Panc1 (cell line): ENCODE measurements around the gene OR9A2. TPM values are rescaled to one million over a fixed set of nuclear protein-coding genes. Genes with fewer than 3 reads are reported as not detected.

Experiments
- ATAC-seq: fragments of 200-7000 bp; cut with Tn5 transposase; 2 replicates; pipeline ENCODE4 v1.9.1; 2020; ENCODE audit warnings: mild to moderate bottlenecking, moderate library complexity
- BruUV-seq: library from RNA; stranded (reverse); fragments of 400-500 nt; replicated peaks from 2 replicates; lab custom pipeline; 2021; lab: Mats Ljungman, UMichigan
- CTCF ChIA-PET: fragments of 300-600 bp; sonication (Branson Sonifier 250); formaldehyde crosslinking; loops from one replicate; lab custom pipeline; 2022; ENCODE audit warnings: antibody characterized with exemption; lab: Charles Lee
- POLR2A ChIA-PET: fragments of 300-600 bp; sonication (Branson Sonifier 250); formaldehyde crosslinking; loops from one replicate; lab custom pipeline; 2022; ENCODE audit warnings: antibody characterized with exemption; lab: Charles Lee
- DNase-seq: peaks from one replicate; pipeline ENCODE4 v3.0.0-alpha.2; 2010; ENCODE audit warnings: low read depth, low spot score
- H3K27ac ChIP-seq: 2 replicates; pipeline ENCODE4 v1.5.1; 2011; ENCODE audit warnings: mild to moderate bottlenecking, low read length, inconsistent platforms
- H3K27me3 ChIP-seq: fragments of 200-500 bp; sonication (Bioruptor generic); 2 replicates; pipeline ENCODE4 v1.6.0; 2014; ENCODE audit warnings: low read length, inconsistent platforms; ENCODE audit not compliant: control insufficient read depth, insufficient read depth
- H3K36me3 ChIP-seq: fragments of 200-500 bp; sonication (Bioruptor generic); 2 replicates; pipeline ENCODE4 v1.5.1; 2014; ENCODE audit warnings: inconsistent platforms, mild to moderate bottlenecking, low read length, moderate library complexity; ENCODE audit not compliant: control insufficient read depth, insufficient read depth
- H3K4me1 ChIP-seq: 2 replicates; pipeline ENCODE4 v1.5.1; 2011; ENCODE audit warnings: inconsistent platforms, mild to moderate bottlenecking, low read length, moderate library complexity; ENCODE audit not compliant: control insufficient read depth, insufficient read depth
- H3K4me3 ChIP-seq, 2 experiments: 2 replicates each; pipeline ENCODE4 v1.5.1; 2011 to 2012; ENCODE audit warnings: low read depth in 2 of 2, low read length in 2 of 2, mild to moderate bottlenecking in 2 of 2, inconsistent platforms in 1 of 2, moderate library complexity in 1 of 2
- H3K9me3 ChIP-seq: fragments of 200-500 bp; sonication (Bioruptor generic); 2 replicates; pipeline ENCODE4 v1.5.1; 2014; ENCODE audit warnings: low read depth, mild to moderate bottlenecking, inconsistent platforms, low read length, moderate library complexity; ENCODE audit not compliant: control insufficient read depth, insufficient read depth
- POLR2AphosphoS5 ChIP-seq: IDR thresholded peaks from 2 replicates; pipeline ENCODE4 v1.6.1; 2012; ENCODE audit warnings: mild to moderate bottlenecking, low read depth, low read length, moderate library complexity
- SIN3A ChIP-seq: IDR thresholded peaks from 2 replicates; pipeline ENCODE4 v1.6.1; 2012; ENCODE audit warnings: low read depth, mild to moderate bottlenecking, low read length, moderate library complexity, borderline replicate concordance; ENCODE audit not compliant: insufficient read depth
- TCF7L2 ChIP-seq: IDR thresholded peaks from 2 replicates; pipeline ENCODE4 v1.6.1; 2011; ENCODE audit warnings: mild to moderate bottlenecking, low read depth, low read length, inconsistent platforms
- in situ Hi-C: cut with HindIII; loops from 2 replicates; pipeline ENCODE4 v1.10.0; 2016; ENCODE audit warnings: low sequenced_read_pairs, low pct_unique_long_range_greater_than_20kb
- intact Hi-C: fragments of 100-400 bp; cut with micrococcal nuclease; formaldehyde crosslinking; loops from one replicate; pipeline ENCODE4 v1.10.0; 2022; ENCODE audit not compliant: unreplicated experiment
- total RNA-seq: library from RNA; stranded (reverse); gene quantifications from one replicate; pipeline ENCODE4 v1.2.1, GENCODE V29; 2021; ENCODE audit not compliant: unreplicated experiment
- TF ChIP-seq, protein P1 (sequence below): fragments of 450-650 bp; IDR thresholded peaks from 2 replicates; pipeline ENCODE4 v1.5.1; 2017; ENCODE audit warnings: mild to moderate bottlenecking
- TF ChIP-seq, protein P2 (sequence below), 2 experiments: IDR thresholded peaks; 2 replicates each; pipeline ENCODE4 v1.6.1; 2011 to 2012; ENCODE audit warnings: low read depth in 2 of 2, control low read depth in 1 of 2, low read length in 1 of 2, mild to moderate bottlenecking in 1 of 2, moderate library complexity in 1 of 2; ENCODE audit not compliant: insufficient read depth in 1 of 2

Gene OR9A2
- total RNA-seq, 1 experiment from 2014 or later, result not detected

DNA sequence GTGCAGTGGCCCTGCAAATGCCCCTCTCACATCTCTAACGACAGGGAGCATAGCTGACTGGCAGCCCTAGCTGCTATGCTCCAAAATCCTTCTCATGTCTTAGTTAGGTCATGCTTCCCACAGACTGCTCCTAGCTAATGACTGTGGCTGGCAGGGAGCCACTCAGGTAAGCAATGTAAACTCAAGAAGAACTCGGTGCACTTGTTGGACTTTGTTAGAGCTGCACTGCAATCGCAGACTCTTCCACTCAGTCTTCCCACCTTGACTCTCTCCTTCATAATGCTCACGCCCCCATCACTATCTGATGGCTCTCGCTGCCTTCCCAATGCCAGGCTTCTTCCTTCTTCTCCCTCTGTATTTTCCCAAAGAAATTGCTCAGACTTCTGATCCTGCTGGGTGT lies 24.0 kb downstream of the OR9A2 start:
- Histone ChIP-seq H3K27ac (no peak overlapping the region), H3K36me3 (no peaks in the 10 kb centered on the region), H3K9me3 (no peaks in the 10 kb centered on the region), H3K27me3 (peaks cover 12% of the 10 kb centered on the region), H3K4me3 (peak overlapping the region; percentile 17 to 42; a peak in 3 of 4 replicates), H3K4me1 (no peaks in the 10 kb centered on the region)
- peak; percentile 32; the same call in 1 of the 2 replicates for ATAC-seq
- no TSS peak for BruUV-seq
- DNase-seq, result no peak
- CTCF ChIA-PET, result interaction anchor here (0.7 to 1.9 kb wide), 2 partner anchors 136 to 212 kb away, joined by 4 to 9 read pairs; no protein-coding TSS in a partner anchor
- POLR2A ChIA-PET, result no interaction called here
- TF ChIP-seq SIN3A (no peak), TCF7L2 (no peak), POLR2AphosphoS5 (no peak)
- TF ChIP-seq, protein P1, sequence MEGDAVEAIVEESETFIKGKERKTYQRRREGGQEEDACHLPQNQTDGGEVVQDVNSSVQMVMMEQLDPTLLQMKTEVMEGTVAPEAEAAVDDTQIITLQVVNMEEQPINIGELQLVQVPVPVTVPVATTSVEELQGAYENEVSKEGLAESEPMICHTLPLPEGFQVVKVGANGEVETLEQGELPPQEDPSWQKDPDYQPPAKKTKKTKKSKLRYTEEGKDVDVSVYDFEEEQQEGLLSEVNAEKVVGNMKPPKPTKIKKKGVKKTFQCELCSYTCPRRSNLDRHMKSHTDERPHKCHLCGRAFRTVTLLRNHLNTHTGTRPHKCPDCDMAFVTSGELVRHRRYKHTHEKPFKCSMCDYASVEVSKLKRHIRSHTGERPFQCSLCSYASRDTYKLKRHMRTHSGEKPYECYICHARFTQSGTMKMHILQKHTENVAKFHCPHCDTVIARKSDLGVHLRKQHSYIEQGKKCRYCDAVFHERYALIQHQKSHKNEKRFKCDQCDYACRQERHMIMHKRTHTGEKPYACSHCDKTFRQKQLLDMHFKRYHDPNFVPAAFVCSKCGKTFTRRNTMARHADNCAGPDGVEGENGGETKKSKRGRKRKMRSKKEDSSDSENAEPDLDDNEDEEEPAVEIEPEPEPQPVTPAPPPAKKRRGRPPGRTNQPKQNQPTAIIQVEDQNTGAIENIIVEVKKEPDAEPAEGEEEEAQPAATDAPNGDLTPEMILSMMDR, result no peak
- TF ChIP-seq, protein P2, sequence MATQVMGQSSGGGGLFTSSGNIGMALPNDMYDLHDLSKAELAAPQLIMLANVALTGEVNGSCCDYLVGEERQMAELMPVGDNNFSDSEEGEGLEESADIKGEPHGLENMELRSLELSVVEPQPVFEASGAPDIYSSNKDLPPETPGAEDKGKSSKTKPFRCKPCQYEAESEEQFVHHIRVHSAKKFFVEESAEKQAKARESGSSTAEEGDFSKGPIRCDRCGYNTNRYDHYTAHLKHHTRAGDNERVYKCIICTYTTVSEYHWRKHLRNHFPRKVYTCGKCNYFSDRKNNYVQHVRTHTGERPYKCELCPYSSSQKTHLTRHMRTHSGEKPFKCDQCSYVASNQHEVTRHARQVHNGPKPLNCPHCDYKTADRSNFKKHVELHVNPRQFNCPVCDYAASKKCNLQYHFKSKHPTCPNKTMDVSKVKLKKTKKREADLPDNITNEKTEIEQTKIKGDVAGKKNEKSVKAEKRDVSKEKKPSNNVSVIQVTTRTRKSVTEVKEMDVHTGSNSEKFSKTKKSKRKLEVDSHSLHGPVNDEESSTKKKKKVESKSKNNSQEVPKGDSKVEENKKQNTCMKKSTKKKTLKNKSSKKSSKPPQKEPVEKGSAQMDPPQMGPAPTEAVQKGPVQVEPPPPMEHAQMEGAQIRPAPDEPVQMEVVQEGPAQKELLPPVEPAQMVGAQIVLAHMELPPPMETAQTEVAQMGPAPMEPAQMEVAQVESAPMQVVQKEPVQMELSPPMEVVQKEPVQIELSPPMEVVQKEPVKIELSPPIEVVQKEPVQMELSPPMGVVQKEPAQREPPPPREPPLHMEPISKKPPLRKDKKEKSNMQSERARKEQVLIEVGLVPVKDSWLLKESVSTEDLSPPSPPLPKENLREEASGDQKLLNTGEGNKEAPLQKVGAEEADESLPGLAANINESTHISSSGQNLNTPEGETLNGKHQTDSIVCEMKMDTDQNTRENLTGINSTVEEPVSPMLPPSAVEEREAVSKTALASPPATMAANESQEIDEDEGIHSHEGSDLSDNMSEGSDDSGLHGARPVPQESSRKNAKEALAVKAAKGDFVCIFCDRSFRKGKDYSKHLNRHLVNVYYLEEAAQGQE (IDR thresholded peaks at IDR 0.05; ENCODE audit: insufficient read depth in 1 of 2, low read depth in 2 of 2, low read length in 1 of 2), result no peak
- in situ Hi-C loops, result loop anchor here (25.0 kb wide), 1 partner anchor 209 kb away; the partner anchor contains the start of gene TAS2R40
- intact Hi-C loops, result loop anchor here (1.0 to 10.0 kb wide), 4 partner anchors 122 to 401 kb away; no protein-coding TSS in a partner anchor

- intact Hi-C loops (loop anchor here (2.0 to 10.0 kb wide), 3 partner anchors 121 to 400 kb away; no protein-coding TSS in a partner anchor), in situ Hi-C loops (loop anchor here (25.0 kb wide), 1 partner anchor 210 kb away; the partner anchor contains the start of gene TAS2R40)
- POLR2A ChIA-PET, result no interaction called here
- Histone ChIP-seq H3K27me3 (peaks cover 12% of the 10 kb centered on the region), H3K4me1 (no peaks in the 10 kb centered on the region), H3K27ac (no peak overlapping the region), H3K36me3 (no peaks in the 10 kb centered on the region), H3K4me3 (no peak overlapping the region), H3K9me3 (no peaks in the 10 kb centered on the region)
- TF ChIP-seq, protein P1, result peak; percentile 35; the same call in 1 of the 2 replicates
- no peak for TF ChIP-seq SIN3A
- ATAC-seq (no peak), DNase-seq (no peak)
- BruUV-seq, result no TSS peak
- CTCF ChIA-PET, result interaction anchor here (0.7 kb wide), 1 partner anchor 135 kb away, joined by 4 read pairs; no protein-coding TSS in a partner anchor
Observed at GRCh38 chr7:143002106-143002505, 24.8 kb downstream of the OR9A2 start.
